GM19023 (cell line): Measurements from ENCODE around the gene SHMT2.
"Not testable (repeated sequence)": the region's sequence is repeated elsewhere in the genome, so short reads cannot be mapped to it uniquely, and the experiment has no call there.

Experiments
- ATAC-seq: cut with Tn5 transposase; IDR thresholded peaks from one replicate; pipeline ENCODE4 v1.9.1; 2021; ENCODE audit warnings: mild to moderate bottlenecking, moderate library complexity; ENCODE audit not compliant: unreplicated experiment

SHMT2 gene

GRCh38 chr12:57261428-57261865 lies 31.9 kb downstream of the SHMT2 start:
- no peak for ATAC-seq

- no peak for ATAC-seq
Measured at GRCh38 chr12:57262126-57262822, 32.8 kb downstream of the SHMT2 start.

- ATAC-seq: no peak
Measured at GRCh38 chr12:57263096-57263495, 33.6 kb downstream of the SHMT2 start.

GRCh38 chr12:57266681-57267080 lies 37.2 kb downstream of the SHMT2 start:
- no peak for ATAC-seq

- no peak for ATAC-seq
Measured at GRCh38 chr12:57268264-57268663, 38.8 kb downstream of the SHMT2 start.

GRCh38 chr12:57270966-57271470 lies 41.5 kb downstream of the SHMT2 start:
- no peak for ATAC-seq

GRCh38 chr12:57272337-57273151 lies 43.0 kb downstream of the SHMT2 start:
- ATAC-seq: no peak

- no peak for ATAC-seq
Measured at GRCh38 chr12:57273516-57273915, 44.0 kb downstream of the SHMT2 start.

- not testable (repeated sequence) for ATAC-seq
Measured at GRCh38 chr12:57276233-57276632, 46.7 kb downstream of the SHMT2 start.

GRCh38 chr12:57276935-57277563 lies 47.5 kb downstream of the SHMT2 start:
- ATAC-seq: no peak

- no peak for ATAC-seq
Measured at GRCh38 chr12:57278465-57279381, 49.2 kb downstream of the SHMT2 start.

- peak; percentile 95 for ATAC-seq
Measured at GRCh38 chr12:57280211-57281062, 50.9 kb downstream of the SHMT2 start.

- not testable (repeated sequence) for ATAC-seq
Measured at GRCh38 chr12:57282073-57282472, 52.6 kb downstream of the SHMT2 start.
